CD14-positive monocyte (primary cell): Measurements from ENCODE around the gene VAV1. TPM values are rescaled to one million over a fixed set of nuclear protein-coding genes. Genes with fewer than 3 reads are reported as not detected.
A peak's percentile ranks its signal among the peaks of the same experiment; 100 is the strongest.

Experiments used
- DNase-seq, 3 donors: peaks; one replicate each; pipeline ENCODE4 v3.0.0-alpha.2; 2011 to 2022
- H2AFZ ChIP-seq: 2 replicates; pipeline ENCODE4 v1.6.0; 2012; ENCODE audit warnings: mild to moderate bottlenecking, low read depth, low read length, inconsistent platforms; ENCODE audit not compliant: insufficient read depth, poor library complexity, severe bottlenecking
- H3K27ac ChIP-seq, 2 donors: 1 replicate in 1 of 2; 2 replicates in 1 of 2; pipeline ENCODE4 v1.5.1; 2012 to 2013; ENCODE audit warnings: low read length in 2 of 2, control low read depth in 1 of 2, inconsistent platforms in 1 of 2, low read depth in 1 of 2, mild to moderate bottlenecking in 1 of 2
- H3K27me3 ChIP-seq, 2 donors: one replicate each; pipeline versions ENCODE4 v1.6.0 to v1.6.1; 2011 to 2013; ENCODE audit warnings: low read length in 2 of 2; ENCODE audit not compliant: control insufficient read depth in 2 of 2, insufficient read depth in 2 of 2
- H3K36me3 ChIP-seq, 2 donors: replicated peaks in 1 of 2; 1 replicate in 1 of 2; 2 replicates in 1 of 2; pipeline versions ENCODE4 v1.5.1 to v1.6.1; 2012 to 2013; ENCODE audit warnings: low read length in 2 of 2, control low read depth in 1 of 2, inconsistent platforms in 1 of 2, mild to moderate bottlenecking in 1 of 2; ENCODE audit not compliant: insufficient read depth in 2 of 2, control insufficient read depth in 1 of 2
- H3K4me1 ChIP-seq, 2 donors: 1 replicate in 1 of 2; 2 replicates in 1 of 2; pipeline versions ENCODE4 v1.5.1 to v1.6.1; 2012 to 2013; ENCODE audit warnings: low read length in 2 of 2, control low read depth in 1 of 2, inconsistent platforms in 1 of 2, mild to moderate bottlenecking in 1 of 2, moderate library complexity in 1 of 2; ENCODE audit not compliant: insufficient read depth in 2 of 2, control insufficient read depth in 1 of 2
- H3K4me2 ChIP-seq: replicated peaks from 2 replicates; pipeline ENCODE3; 2012; ENCODE audit warnings: low read length, moderate library complexity, mild to moderate bottlenecking; ENCODE audit not compliant: poor library complexity, severe bottlenecking; ENCODE audit errors: extremely low read depth
- H3K4me3 ChIP-seq, 3 experiments: fragments of 200-600 bp in 1 of 3; sonication (generic) in 1 of 3; replicated peaks in 1 of 3; 1 replicate in 2 of 3; 2 replicates in 1 of 3; pipeline ENCODE4 v1.5.1; 2011 to 2013; ENCODE audit warnings: low read length in 3 of 3, mild to moderate bottlenecking in 3 of 3, control low read depth in 2 of 3, low read depth in 2 of 3, inconsistent platforms in 1 of 3, moderate library complexity in 1 of 3
- H3K79me2 ChIP-seq: 2 replicates; pipeline ENCODE4 v1.6.0; 2012; ENCODE audit warnings: mild to moderate bottlenecking, control low read depth, inconsistent platforms, low read length, moderate library complexity; ENCODE audit not compliant: insufficient read depth
- H3K9ac ChIP-seq: 2 replicates; pipeline ENCODE4 v1.6.0; 2017; ENCODE audit warnings: low read length, mild to moderate bottlenecking; ENCODE audit not compliant: insufficient read depth, poor library complexity, severe bottlenecking
- H3K9me3 ChIP-seq, 2 donors: replicated peaks in 1 of 2; 1 replicate in 1 of 2; 2 replicates in 1 of 2; pipeline versions ENCODE4 v1.5.1 to v1.6.1; 2012 to 2013; ENCODE audit warnings: low read length in 2 of 2, control low read depth in 1 of 2; ENCODE audit not compliant: control insufficient read depth in 1 of 2, insufficient read depth in 1 of 2
- H4K20me1 ChIP-seq: 2 replicates; pipeline ENCODE4 v1.6.0; 2012; ENCODE audit warnings: mild to moderate bottlenecking, low read length, control low read depth, moderate library complexity; ENCODE audit not compliant: insufficient read depth
- H3K27ac Mint-ChIP-seq, 7 donors: one replicate each; pipeline ENCODE4 v1.8.0; 2020; ENCODE audit warnings: mild to moderate bottlenecking in 7 of 7, mixed read lengths in 7 of 7, moderate library complexity in 6 of 7, inconsistent platforms in 2 of 7
- H3K27me3 Mint-ChIP-seq, 3 donors: one replicate each; pipeline ENCODE4 v1.8.0; 2021 to 2022; ENCODE audit warnings: low read depth in 3 of 3, mild to moderate bottlenecking in 3 of 3, mixed read lengths in 3 of 3, moderate library complexity in 3 of 3, inconsistent platforms in 1 of 3
- H3K36me3 Mint-ChIP-seq, 2 donors: one replicate each; pipeline ENCODE4 v1.8.0; 2020; ENCODE audit warnings: mixed read lengths in 2 of 2, inconsistent platforms in 1 of 2, mild to moderate bottlenecking in 1 of 2
- H3K4me1 Mint-ChIP-seq: one replicate; pipeline ENCODE4 v1.8.0; 2020; ENCODE audit warnings: mild to moderate bottlenecking, mixed read lengths
- H3K4me3 Mint-ChIP-seq, 2 donors: one replicate each; pipeline ENCODE4 v1.8.0; 2020; ENCODE audit warnings: mild to moderate bottlenecking in 2 of 2, mixed read lengths in 2 of 2, moderate library complexity in 1 of 2
- H3K9me3 Mint-ChIP-seq, 7 donors: one replicate each; pipeline ENCODE4 v1.8.0; 2020 to 2022; ENCODE audit warnings: mixed read lengths in 7 of 7, mild to moderate bottlenecking in 6 of 7, moderate library complexity in 6 of 7, inconsistent platforms in 2 of 7
- CTCF ChIP-seq: fragments of 200-600 bp; IDR thresholded peaks from one replicate; pipeline ENCODE4 v1.8.0; 2022; ENCODE audit warnings: antibody characterized with exemption, mild to moderate bottlenecking
- WGBS: methylation state at CpG from one replicate; pipeline ENCODE4 v1.1.5; 2013; ENCODE audit warnings: missing lambda C conversion rate; ENCODE audit not compliant: insufficient coverage; 5-methylcytosine and 5-hydroxymethylcytosine counted together
- intact Hi-C, 2 donors: fragments of 100-400 bp; cut with micrococcal nuclease; formaldehyde crosslinking; loops; one replicate each; pipeline versions ENCODE4 v1.15.0 to v1.15.1; 2023
- polyA minus RNA-seq: library from RNA; depleted of rRNA, polyadenylated mRNA; stranded (reverse); fragments of >200 nt; gene quantifications from 2 replicates; pipeline ENCODE4 v1.2.3, GENCODE V29; 2012
- polyA plus RNA-seq, 3 donors: library from polyadenylated mRNA; depleted of rRNA in 1 of 3; unstranded in 2 of 3; stranded (reverse) in 1 of 3; fragments of 300-500 nt in 2 of 3; fragments of >200 nt in 1 of 3; fragmentation: Illumina TruSeq in 2 of 3; gene quantifications; 1 replicate in 2 of 3; 2 replicates in 1 of 3; pipeline ENCODE4 v1.2.3, GENCODE V29; 2012 to 2021
- total RNA-seq, 12 experiments: library from RNA in 1 of 12; stranded (reverse) in 1 of 12; fragments of 120-200 nt in 1 of 12; gene quantifications; one replicate each; pipeline ENCODE4 v1.2.4 and lab custom pipeline; 2013 to 2026; ENCODE audit warnings: mixed read lengths in 6 of 12, inconsistent platforms in 1 of 12

The VAV1 gene
- total RNA-seq (2013) = 114 TPM
- 10 to 100 TPM; 21.3 to 81.2 (median 30.2) TPM for polyA plus RNA-seq
- polyA minus RNA-seq = 122 and 159 TPM in 2 replicates
- 27.2 to 124 (median 97.4) reads per million in 11 experiments for total RNA-seq (lab: John Stamatoyannopoulos, UW)

- peaks cover 2 to 5% (median 3%) of the 10 kb centered on the region in 3 donors for H3K27me3 Mint-ChIP-seq
- peak within 1 kb of the TSS; percentile 86 to 96 (median 94) for H3K27ac Mint-ChIP-seq
- Histone ChIP-seq H3K9ac (peak within 1 kb of the TSS; percentile 96), H3K36me3 (peaks cover 5 to 19% of the 10 kb centered on the region in 2 donors), H3K4me2 (peak within 1 kb of the TSS; percentile 100), H3K79me2 (peaks cover 54% of the 10 kb centered on the region), H3K9me3 (no peaks in the 10 kb centered on the region), H3K4me1 (peaks cover 44 to 64% of the 10 kb centered on the region in 2 donors), H3K4me3 (peak within 1 kb of the TSS; percentile 82 to 100 (median 95)), H3K27ac (peak within 1 kb of the TSS; percentile 80 to 97), H2AFZ (peak within 1 kb of the TSS; percentile 68), H3K27me3 (no peaks in the 10 kb centered on the region), H4K20me1 (peaks cover 43% of the 10 kb centered on the region)
- peaks cover 0 to 6% (median 2%) of the 10 kb centered on the region in 7 donors for H3K9me3 Mint-ChIP-seq
- H3K36me3 Mint-ChIP-seq = peaks cover 19 to 22% of the 10 kb centered on the region in 2 donors
- intact Hi-C loops = loop anchor here in 1 of 2 donors (2.0 to 5.0 kb wide), 3 partner anchors 31 to 90 kb away; partner anchors contain the start of gene TRIP10
- peak; percentile 67 for TF ChIP-seq CTCF
- H3K4me3 Mint-ChIP-seq = peak within 1 kb of the TSS; percentile 97 to 98
- peak; percentile 83 to 93 (median 85) for DNase-seq
- 14% methylated on average over 17 of the region's 25 CpGs for WGBS
- H3K4me1 Mint-ChIP-seq = peaks cover 62% of the 10 kb centered on the region
Measured at GRCh38 chr19:6772028-6772865, at the start of gene VAV1. VAV1 (plus strand) TSS chr19:6772708; CDS start chr19:6772808, 100 bp downstream.

GRCh38 chr19:6723108-6723618 is 49.3 kb upstream of the VAV1 start:
- H3K79me2 ChIP-seq = no peaks in the 10 kb centered on the region
- DNase-seq = no peak
- peaks cover 3 to 11% (median 3%) of the 10 kb centered on the region in 3 donors for H3K27me3 Mint-ChIP-seq
- no peak overlapping the region for H2AFZ ChIP-seq
- peak overlapping the region in 3 of 7 donors; percentile 13 to 75 (median 51) for H3K27ac Mint-ChIP-seq
- peaks cover 0 to 8% (median 2%) of the 10 kb centered on the region in 7 donors for H3K9me3 Mint-ChIP-seq
- no peaks in the 10 kb centered on the region for H4K20me1 ChIP-seq
- peaks cover 64 to 77% of the 10 kb centered on the region in 2 donors for H3K4me1 ChIP-seq
- H3K27me3 ChIP-seq = no peaks in the 10 kb centered on the region
- WGBS = 28% methylated on average over 8 of the region's 13 CpGs
- no peaks in the 10 kb centered on the region for H3K9me3 ChIP-seq
- H3K9ac ChIP-seq = no peak overlapping the region
- no peaks in the 10 kb centered on the region for H3K36me3 ChIP-seq
- peak overlapping the region in 1 of 3 experiments; percentile 42 for H3K4me3 ChIP-seq
- H3K4me3 Mint-ChIP-seq = peak overlapping the region; percentile 37 to 84
- peak overlapping the region; percentile 52 for H3K4me2 ChIP-seq
- H3K4me1 Mint-ChIP-seq = peaks cover 70% of the 10 kb centered on the region
- H3K27ac ChIP-seq = no peak overlapping the region
- no peak for TF ChIP-seq CTCF
- intact Hi-C loops = loop anchor here in 1 of 2 donors (5.0 kb wide), 1 partner anchor 36 kb away; no protein-coding TSS in a partner anchor
- H3K36me3 Mint-ChIP-seq = no peaks in the 10 kb centered on the region
